ENCODE results near the gene ADAMTS17.

ADAMTS17 gene

DNA sequence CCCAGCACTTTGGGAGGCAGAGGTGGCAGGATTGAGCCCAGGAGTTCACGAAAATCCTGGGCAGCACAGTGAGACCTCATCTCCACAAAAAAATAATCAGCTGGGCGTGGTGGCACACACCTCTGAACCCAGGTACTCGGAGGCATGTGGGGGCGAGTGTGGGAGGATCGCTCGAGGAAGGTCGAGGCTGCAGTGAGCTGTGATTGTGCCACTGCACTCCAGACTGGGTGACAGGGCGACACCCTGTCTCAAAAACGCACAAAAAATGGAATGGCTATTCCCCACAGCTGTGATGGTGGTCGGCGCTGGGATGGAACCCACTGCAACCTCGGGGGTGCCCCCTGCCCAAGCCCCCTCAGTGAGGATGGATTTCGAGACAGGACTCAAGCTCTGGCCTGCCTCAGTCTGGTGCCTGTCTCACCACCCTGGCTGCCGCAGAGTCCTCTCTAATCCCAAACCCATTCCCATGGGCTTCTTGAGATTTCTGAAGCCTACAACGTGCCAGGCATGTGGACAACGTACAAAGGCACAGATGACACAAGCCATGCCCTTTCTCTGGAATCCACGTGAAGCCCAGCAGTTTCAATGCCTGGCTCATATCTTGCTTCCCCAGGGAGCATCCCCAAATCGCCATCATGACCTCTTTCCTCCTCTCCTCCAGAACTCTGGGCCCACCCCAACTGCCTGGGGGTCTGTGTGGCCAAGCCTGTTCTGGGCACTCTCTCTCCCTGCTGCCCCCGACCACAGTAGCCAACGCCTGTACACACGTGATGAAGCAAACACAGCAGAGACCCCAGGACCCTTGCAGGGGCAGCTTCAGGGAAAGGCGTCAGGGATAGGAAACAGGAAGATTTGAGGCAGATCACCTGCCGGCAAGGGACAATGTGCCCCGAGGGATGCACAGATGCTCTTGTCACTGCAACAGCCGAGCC lies 32.4 kb downstream of the ADAMTS17 start:
- DNase-seq (ENCODE audit: low spot score), result no peak

DNA sequence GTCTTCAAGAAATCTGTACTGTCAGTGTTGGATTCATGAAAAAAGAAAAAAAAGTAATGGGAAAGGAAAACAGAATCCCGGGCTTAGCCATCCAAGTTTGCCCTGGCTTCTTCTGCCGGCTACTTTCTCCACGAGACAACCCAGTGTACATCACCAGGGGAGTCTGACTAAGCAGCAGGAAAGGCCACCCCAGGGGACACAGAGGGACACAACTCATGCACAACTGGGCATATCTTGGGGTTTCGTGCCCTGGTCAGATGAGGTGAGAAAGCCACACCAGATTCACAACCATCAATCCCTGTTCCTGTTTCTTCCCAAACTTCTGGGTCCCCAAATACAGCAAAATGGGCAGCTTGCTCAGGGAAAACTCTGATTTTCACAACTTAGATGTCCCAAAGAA lies 33.2 kb downstream of the ADAMTS17 start:
- DNase-seq (ENCODE audit: low spot score), result no peak

DNA sequence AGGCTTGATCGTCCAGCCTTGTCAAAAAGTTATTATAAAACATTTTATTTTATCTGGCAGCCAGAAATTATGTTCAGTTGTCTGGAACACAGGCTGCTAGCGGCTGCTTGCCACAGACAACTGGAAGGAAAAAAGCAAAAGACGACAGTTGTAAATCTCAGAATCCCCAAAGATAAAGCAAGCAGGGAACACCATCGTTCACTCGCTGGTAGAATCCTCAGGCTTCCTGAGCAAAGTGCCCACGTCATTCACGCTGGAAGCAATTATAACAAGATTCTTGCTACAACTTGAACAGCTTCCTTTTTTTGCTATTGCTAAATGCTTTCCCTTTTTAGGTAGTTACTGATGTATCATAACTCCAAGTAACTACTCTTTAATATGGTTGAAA lies 33.6 kb downstream of the ADAMTS17 start:
- no peak for DNase-seq (ENCODE audit: low spot score)

DNA sequence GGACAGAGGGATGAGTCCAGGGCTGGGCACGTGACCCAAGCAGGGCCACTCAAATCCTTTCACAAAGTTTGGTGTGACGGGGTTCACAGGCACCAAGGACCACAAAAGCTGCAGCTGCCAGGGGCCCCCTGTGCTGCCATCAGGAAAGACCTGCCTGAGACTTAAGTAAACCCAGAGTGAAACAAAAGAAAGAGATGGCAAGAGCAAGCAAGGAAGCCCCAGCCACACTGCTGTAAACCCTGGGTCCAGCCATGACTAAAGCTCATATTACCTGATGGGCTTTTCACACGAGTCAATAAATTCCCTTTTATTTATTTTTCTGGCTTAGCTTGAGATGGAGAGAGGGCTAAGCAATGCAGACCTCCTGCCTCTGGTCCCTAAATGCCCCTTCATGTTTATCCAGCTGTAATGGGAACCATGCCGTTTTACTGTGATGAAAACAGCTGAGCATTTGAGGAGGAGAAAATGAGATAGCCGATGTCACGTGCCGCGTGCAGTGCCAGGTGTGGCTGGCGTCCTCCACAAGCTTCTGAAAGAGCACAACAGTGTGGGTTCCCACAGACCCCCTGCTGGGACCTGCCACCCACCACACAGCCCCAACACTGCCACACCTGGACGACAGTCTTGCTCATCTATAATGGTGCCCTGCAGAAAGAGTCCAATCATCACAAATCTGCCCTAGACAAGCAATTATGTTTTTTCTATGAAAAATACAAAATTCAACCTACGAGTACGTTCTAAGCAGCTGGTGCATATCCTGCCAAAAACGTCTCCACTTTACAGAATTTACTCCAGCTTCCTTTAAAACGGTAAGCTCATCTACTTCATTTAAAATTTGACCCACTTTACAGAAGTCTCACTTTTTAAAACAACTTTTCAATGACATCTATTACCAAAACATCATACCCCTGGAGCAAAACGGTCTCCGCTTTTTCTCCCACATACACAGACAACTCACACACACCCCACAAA lies 34.2 kb downstream of the ADAMTS17 start:
- DNase-seq (ENCODE audit: low spot score), result no peak

DNA sequence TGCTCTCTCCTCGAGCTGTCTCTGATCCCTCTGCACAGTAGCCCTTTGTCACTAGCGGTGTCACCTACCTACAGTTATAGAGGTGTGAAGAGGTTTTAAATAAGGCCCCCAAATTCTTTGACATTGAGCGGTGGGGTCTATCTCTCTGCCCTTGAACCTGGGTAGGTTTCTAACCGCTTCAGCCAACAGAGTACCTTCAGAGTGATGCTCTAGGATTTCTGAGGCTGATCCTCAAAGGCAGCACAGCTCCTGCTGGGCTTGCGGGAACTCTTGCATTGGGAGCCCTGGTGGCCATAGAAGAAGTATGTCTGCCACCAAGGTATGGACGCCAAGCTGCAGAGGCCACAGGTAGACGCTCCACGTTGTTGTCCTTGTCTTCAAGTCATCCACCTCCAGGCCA lies 35.7 kb downstream of the ADAMTS17 start:
- no peak for DNase-seq (ENCODE audit: low spot score)

DNA sequence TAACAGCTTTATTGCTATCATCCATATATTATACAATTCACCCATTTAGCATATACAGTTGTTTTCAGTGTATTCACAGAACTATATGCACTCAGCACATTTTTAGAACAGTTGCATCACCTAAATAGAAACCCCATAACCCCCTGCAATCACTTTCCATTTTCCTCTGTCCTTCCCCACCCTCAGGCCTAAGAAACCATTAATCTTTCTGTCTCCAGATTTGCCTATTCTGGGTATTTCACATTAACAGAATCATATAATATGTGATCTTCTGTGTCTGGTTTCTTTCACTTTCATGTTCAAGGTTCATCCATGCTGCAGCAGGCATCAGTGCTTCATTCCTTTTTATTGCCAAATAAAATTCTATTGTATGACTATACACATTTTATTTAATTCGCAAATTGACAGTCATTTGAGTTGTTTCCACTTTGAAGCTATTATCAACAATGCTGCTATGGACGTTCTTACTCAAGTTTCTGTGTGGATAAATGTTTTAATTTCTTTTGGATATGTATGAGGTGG lies 39.8 kb downstream of the ADAMTS17 start:
- no peak for DNase-seq (ENCODE audit: low spot score)

DNA sequence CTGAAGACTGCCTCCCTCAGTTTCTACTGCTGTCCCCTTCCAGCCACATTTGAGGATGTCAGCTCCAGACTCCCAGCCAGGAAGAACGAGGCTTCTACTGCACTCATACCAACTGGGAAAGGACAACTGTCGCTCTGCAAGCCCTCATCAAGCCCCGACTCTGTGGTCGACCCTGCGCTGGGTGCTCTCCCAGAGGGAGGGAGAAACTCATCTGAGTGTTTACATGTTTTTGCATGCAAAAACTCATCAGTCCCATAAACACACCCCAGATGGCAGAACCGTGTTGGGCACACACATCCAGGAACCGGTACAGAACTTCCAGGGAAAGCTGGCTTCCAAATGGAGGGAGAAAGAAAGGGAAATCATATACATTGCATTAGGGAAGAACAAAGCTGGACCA lies 43.5 kb downstream of the ADAMTS17 start:
- no peak for DNase-seq (ENCODE audit: low spot score)

DNA sequence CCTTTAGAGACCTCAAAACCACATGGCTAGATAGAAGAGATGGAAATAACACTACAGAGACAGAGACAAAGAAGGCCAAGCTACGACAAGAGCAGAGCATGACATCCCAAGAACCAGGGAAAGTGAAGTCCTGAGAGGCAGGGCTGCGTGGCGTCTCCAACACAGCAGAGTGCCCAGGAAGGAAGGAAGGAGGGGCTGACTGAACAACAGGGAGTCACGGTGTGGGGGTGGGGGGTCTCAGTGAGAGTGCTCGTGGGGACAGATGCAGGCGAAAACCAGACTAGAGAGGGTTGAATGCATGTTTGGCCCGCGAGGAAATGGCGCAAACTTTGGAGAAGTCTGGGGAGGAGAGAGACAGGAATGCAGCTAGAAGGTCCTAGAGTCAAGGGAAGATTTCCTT lies 44.0 kb downstream of the ADAMTS17 start:
- no peak for DNase-seq (ENCODE audit: low spot score)

DNA sequence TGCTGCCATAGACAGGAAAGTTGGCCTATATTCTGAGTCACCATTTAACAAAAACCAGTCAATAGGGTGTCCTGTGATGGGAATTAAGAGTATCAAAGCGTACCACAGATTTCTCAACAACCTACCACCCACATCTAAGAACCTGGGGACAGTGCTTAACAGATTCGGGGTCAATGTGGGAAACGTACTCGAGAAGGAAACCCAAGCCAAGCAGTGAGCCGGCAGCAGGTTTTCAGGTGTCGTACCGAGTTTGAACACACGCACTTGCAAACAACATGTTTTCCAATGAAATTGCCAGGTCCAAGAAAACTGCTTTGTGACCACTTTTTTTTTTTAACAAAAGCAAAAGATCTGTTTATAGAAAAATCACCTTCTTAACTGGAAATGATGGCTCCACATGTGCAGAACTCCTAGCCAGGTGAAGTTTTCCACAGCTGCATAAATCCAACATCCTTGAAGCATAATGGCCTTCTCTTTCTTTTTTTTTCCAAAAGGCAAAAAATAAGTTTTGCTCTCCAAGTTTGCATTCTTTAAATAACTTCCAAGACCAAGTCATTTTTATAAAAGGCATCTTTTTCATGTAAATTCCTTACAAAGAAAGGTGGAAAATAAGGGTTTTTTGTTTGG lies 45.7 kb downstream of the ADAMTS17 start:
- no peak for DNase-seq (ENCODE audit: low spot score)

DNA sequence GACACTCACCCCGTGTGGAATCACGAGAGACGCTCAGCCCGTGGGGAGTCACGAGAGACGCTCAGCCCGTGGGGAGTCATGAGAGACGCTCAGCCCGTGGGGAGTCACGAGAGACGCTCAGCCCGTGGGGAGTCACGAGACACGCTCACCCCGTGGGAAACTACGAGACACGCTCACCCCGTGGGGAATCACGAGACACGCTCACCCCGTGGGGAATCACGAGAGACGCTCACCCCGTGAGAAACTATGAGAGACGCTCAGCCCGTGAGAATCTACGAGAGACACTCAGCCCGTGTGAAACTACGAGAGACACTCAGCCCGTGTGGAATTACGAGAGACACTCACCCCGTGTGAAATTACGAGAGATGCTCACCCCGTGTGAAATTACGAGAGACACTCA lies 49.8 kb downstream of the ADAMTS17 start:
- DNase-seq (ENCODE audit: low spot score), result no peak

DNA sequence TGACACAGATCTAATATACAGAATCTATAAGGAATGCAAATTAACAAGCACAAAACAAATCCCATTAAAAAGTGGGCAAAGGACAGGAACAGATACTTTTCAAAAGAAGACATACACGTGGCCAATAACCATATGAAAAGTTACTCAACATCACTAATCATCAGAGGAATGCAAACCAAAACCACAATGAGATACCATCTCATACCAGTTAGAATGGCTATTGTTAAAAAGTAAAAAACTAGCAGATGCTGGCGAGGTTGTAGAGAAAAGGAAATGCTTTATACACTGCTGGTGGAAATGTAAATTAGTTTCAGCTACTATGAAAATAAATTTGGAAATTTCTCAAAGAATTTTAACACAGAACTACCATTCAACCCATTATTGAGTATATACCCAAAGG lies 50.7 kb downstream of the ADAMTS17 start:
- no peak for DNase-seq (ENCODE audit: low spot score)

DNA sequence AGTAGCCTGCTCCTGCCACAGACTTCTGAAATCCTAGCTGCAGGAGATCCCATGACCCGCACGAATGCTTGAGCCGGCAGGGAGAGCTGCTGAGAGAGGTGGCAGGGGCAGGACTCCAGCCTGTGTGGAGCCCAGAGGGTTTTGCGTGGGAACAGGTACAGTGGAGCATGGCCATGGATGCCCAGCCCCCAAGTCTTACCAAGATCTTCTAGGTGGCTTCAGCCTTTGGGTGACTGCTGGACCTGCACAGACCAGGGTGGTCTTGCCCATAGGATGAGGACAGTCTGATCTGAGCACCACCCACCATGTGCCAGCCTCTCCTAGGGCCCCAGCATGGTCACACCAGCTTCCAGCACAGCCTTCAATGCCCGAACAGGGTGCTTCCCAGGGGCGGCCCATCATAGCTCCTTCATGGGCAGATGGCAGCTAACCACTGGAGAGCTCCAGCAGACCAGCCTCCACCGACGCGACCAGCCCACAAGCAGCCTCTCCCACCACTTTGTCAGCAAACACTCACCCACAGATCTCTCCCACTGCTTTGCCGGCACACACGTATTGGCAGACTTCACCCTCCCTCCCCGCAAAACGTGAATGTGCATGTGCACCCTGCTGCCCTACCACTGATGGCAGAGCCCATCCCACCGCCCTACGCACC lies 56.0 kb downstream of the ADAMTS17 start:
- no peak for DNase-seq (ENCODE audit: low spot score)

DNA sequence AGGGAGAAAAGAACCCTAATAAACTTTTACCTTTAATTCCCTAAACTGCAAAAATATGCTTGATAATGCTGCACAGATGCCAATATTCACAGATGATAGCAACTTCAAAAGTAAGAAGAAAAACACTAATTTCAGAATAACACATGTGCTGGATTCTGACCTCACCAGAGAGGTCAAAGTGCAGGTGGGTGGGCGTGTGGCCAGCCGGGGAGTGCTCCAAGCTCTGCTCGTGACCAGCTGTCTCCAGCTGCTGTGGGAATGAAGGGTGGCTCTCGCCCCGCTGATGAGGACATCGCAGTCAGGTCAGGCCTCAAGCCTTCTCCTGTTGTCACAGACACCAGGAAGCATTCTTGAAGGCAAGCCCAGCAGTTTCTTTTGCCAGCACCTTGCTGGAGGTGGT lies 57.1 kb downstream of the ADAMTS17 start:
- no peak for DNase-seq (ENCODE audit: low spot score)

DNA sequence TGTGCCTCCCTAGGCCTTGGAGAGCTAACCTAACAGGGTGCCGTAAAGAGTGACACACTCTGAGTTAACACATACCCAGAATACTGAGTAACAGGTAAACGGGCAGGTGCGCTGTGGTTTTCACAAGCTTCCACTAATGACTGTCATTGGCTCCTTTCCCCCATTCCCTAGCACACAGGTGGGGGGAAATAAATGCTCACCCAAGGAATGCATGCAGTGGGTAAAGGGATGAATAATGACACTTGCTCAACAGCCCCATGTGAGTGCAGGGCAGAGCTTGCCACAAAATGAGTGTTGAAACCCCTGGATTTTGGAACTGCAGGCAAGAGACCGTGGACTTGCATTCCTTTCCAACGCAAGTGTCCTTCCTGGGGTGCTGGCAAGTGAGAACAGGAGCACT lies 57.6 kb downstream of the ADAMTS17 start:
- no peak for DNase-seq (ENCODE audit: low spot score)

DNA sequence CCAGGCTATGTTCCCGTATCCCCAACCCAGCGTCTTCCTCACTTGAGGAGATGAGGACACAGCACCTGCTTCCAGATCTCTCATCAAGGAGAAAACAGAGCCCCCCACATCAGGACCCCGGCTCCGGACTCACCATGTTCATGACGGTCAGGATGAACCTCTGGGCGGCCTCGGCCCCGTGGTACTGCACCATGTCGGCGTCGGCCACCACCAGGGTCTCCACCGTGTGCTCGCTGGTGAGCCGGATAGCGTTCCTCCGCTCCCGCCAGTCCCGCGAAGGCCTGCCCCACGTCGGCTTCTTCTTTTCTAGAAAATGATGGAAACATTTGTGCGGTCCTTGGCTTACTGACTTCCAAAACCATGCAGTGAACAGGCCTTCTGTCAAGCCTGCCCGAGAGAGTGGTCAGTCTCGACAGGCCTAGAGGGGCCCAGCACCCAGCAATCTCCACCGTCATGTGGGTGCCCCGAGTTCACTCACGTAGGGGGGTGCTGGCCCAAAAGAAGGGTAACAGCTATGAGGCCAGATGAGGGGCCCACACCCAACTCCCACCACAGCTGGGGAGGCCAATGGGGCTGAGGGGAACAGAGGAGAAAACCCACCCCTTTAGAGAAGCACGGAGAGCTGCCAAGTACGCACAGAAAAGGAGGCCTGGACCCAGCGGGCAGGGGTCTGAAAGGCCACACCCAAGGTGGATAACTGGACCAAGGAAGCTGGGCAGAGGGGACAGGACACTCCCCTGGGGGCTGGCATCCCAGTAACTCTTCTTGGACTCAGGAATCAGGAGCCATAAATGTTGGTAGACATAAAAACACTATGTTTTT lies 60.5 kb downstream of the ADAMTS17 start:
- DNase-seq (ENCODE audit: low spot score), result no peak

DNA sequence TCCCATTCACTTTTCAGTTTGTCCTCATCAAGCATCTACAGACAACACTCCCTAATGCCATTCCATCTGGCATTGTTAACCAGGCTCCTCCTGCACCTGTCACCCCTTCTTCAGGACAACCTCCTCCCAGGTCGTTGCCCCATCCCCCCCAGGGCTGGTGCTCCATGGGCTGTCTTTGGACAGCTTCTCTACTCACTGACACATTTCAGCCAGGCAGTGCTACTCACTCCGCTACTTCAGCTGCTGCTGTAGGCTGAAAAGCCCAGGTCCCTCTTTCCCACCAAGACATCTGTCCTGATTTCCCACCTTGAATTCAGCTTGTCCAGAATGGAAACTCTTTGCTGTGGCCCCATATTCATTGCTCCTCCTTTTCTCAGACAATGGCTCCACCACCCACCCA lies 61.9 kb downstream of the ADAMTS17 start:
- DNase-seq (ENCODE audit: low spot score), result no peak

DNA sequence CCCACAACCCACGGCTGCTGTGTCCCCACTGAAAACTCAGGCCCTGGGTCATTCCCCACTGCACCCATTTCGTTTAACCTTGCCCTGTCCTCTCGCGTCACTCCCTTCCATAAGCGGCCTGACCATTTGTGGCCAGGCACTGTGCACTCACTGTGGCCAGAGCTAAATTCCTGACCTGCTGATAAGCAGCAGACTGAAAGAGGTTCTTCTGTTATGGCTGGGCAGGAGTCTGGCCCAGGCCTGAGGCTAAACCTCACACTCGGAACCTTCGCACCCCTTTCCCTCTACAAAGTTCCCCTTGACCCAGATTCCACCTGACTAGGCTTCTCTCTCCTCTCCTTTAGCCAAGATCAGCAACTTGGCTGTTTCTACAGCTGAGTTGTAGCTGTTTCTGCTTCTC lies 62.3 kb downstream of the ADAMTS17 start:
- no peak for DNase-seq (ENCODE audit: low spot score)

DNA sequence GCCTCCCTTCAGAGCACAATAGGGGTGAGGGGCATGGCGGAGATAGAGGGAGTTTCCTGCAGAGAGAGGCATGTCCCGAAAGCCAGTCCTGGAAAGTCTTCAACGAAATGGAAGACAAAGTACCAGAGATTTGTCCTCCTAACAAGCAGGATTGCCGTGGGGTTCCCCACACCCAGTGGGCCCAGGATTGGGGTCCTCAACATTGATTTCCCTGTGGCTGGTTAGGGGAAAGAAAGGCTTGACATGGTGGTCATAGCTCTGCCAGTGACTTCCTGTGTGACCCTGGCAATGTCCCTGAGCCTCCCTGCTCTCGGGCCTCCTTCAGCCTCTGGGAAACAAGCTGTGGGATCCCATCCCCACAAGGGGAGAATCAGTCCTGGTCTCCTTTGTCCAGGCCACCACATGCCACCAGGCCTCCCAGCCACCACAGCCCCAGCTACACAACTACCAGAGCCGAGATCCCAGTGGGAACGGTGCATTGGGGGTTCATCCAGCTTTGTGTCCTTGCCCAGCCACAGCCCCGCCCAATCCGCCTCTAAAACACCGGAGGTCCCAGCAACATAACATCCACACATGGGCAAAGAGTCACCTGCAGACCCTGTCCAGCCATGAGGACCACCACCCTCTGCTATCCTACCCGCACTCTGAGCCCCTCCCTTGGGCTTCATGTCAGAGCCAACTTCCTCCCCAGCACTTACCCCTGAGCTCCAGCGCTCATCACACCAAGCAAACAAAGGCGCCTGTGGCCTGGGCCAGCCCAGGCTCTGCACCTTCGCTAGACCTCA lies 63.0 kb downstream of the ADAMTS17 start:
- DNase-seq (ENCODE audit: low spot score), result no peak

DNA sequence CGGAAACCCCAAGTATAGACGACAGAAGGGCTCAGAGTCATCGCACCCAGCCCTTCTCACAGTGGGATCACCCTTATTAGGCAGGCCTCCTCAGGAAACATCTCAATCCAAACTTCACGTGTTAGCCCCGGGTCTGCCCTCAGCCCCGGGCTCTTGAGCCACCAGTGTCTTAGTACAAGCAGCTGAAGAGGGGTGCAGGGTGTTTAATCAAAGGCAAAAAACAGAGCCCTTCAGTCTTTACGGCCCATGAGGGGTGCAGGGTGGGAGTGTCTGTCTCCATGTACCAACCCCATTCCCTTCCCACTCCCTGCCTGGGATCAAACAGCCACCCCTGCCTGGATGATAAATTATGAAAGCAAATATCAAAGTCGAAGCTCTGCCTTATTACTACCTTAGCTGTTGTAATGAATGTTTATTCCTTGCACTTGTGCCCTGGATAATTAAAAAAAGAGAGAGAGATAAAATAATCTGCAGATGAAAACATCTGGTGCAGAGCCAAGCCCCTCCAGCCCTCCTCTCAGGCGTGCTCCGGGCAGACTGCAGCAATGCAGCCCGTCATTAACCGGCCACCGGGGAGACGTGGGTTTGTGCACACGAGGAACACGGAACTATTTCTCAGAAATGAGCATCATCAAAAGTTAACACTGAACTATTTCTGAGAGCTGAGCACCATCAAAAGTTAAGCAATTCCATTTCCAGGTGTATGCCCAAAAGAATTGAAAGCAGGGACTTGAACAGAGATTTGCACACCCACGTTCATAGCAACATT lies 64.5 kb downstream of the ADAMTS17 start:
- no peak for DNase-seq (ENCODE audit: low spot score)

Data from globus pallidus (tissue), 1 donor.